ENCODE measurements around the gene CA5A. TPM values are rescaled to one million over a fixed set of nuclear protein-coding genes. Genes with fewer than 3 reads are reported as not detected.

The CA5A gene
- total and polyA plus RNA-seq, 2 of the 13 experiments (the other 11 are each of a cell fraction or from before 2014, with no cell fraction given) = 66.8 to 106 TPM

GRCh38 chr16:87948119-87948545, 11.8 kb upstream of the CA5A start (continued):
- no peak for TF ChIP-seq ZNF816 (CRISPR knock-in tag; IDR thresholded peaks at IDR 0.05; ENCODE audit: borderline replicate concordance)
- no peak; a peak in 1 of 4 replicates for TF ChIP-seq HMGXB4 (CRISPR knock-in tag; IDR thresholded peaks at IDR 0.05; ENCODE audit: borderline replicate concordance in 1 of 2, low read depth in 1 of 2)
- TF ChIP-seq ZBTB33 (CRISPR knock-in tag; IDR thresholded peaks at IDR 0.05) = peak; percentile 41; the same call in 1 of the 2 replicates
- TF ChIP-seq MIXL1 (CRISPR knock-in tag; IDR thresholded peaks at IDR 0.05) = 0 out of 2 replicates have a peak, but pooled peaks have one; percentile 12
- peak; percentile 91 for TF ChIP-seq PPARG (CRISPR knock-in tag; conservative IDR thresholded peaks at IDR 0.05)
- TF ChIP-seq ZNF24 (IDR thresholded peaks at IDR 0.05) = 0 out of 2 replicates have a peak, but pooled peaks have one; percentile 32
- no peak for TF ChIP-seq RAD51 (IDR thresholded peaks at IDR 0.05; ENCODE audit: borderline replicate concordance)
- TF ChIP-seq CHD2 (IDR thresholded peaks at IDR 0.05; ENCODE audit: low read depth, low read length) = no peak
- no peak for TF ChIP-seq ZNF138 (CRISPR knock-in tag; IDR thresholded peaks at IDR 0.05; ENCODE audit: low read depth)
- TF ChIP-seq ATF2 (CRISPR knock-in tag; IDR thresholded peaks at IDR 0.05) = peak; percentile 55; the same call in 1 of the 2 replicates
- 0 out of 2 replicates have a peak, but pooled peaks have one; percentile 14 for TF ChIP-seq HOXA5 (CRISPR knock-in tag; IDR thresholded peaks at IDR 0.05)
- TF ChIP-seq NFKB2 (CRISPR knock-in tag; IDR thresholded peaks at IDR 0.05; ENCODE audit: borderline replicate concordance) = 0 out of 2 replicates have a peak, but pooled peaks have one; percentile 14
- TF ChIP-seq ZBTB20 (CRISPR knock-in tag; IDR thresholded peaks at IDR 0.05; ENCODE audit: borderline replicate concordance, low read depth) = peak; percentile 41; the same call in 1 of the 2 replicates
- TF ChIP-seq NAIF1 (CRISPR knock-in tag; IDR thresholded peaks at IDR 0.05; ENCODE audit: borderline replicate concordance) = 0 out of 2 replicates have a peak, but pooled peaks have one; percentile 6
- TF ChIP-seq ZBTB10 (CRISPR knock-in tag; IDR thresholded peaks at IDR 0.05; ENCODE audit: borderline replicate concordance) = peak; percentile 66; the same call in 1 of the 2 replicates
- peak; percentile 59 for TF ChIP-seq ARID5B (CRISPR knock-in tag; IDR thresholded peaks at IDR 0.05)
- TF ChIP-seq TARDBP (CRISPR knock-in tag; IDR thresholded peaks at IDR 0.05) = 0 out of 2 replicates have a peak, but pooled peaks have one; percentile 22
